ENCODE data around the gene DGKQ.

DGKQ gene, protein sequence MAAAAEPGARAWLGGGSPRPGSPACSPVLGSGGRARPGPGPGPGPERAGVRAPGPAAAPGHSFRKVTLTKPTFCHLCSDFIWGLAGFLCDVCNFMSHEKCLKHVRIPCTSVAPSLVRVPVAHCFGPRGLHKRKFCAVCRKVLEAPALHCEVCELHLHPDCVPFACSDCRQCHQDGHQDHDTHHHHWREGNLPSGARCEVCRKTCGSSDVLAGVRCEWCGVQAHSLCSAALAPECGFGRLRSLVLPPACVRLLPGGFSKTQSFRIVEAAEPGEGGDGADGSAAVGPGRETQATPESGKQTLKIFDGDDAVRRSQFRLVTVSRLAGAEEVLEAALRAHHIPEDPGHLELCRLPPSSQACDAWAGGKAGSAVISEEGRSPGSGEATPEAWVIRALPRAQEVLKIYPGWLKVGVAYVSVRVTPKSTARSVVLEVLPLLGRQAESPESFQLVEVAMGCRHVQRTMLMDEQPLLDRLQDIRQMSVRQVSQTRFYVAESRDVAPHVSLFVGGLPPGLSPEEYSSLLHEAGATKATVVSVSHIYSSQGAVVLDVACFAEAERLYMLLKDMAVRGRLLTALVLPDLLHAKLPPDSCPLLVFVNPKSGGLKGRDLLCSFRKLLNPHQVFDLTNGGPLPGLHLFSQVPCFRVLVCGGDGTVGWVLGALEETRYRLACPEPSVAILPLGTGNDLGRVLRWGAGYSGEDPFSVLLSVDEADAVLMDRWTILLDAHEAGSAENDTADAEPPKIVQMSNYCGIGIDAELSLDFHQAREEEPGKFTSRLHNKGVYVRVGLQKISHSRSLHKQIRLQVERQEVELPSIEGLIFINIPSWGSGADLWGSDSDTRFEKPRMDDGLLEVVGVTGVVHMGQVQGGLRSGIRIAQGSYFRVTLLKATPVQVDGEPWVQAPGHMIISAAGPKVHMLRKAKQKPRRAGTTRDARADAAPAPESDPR

DNA sequence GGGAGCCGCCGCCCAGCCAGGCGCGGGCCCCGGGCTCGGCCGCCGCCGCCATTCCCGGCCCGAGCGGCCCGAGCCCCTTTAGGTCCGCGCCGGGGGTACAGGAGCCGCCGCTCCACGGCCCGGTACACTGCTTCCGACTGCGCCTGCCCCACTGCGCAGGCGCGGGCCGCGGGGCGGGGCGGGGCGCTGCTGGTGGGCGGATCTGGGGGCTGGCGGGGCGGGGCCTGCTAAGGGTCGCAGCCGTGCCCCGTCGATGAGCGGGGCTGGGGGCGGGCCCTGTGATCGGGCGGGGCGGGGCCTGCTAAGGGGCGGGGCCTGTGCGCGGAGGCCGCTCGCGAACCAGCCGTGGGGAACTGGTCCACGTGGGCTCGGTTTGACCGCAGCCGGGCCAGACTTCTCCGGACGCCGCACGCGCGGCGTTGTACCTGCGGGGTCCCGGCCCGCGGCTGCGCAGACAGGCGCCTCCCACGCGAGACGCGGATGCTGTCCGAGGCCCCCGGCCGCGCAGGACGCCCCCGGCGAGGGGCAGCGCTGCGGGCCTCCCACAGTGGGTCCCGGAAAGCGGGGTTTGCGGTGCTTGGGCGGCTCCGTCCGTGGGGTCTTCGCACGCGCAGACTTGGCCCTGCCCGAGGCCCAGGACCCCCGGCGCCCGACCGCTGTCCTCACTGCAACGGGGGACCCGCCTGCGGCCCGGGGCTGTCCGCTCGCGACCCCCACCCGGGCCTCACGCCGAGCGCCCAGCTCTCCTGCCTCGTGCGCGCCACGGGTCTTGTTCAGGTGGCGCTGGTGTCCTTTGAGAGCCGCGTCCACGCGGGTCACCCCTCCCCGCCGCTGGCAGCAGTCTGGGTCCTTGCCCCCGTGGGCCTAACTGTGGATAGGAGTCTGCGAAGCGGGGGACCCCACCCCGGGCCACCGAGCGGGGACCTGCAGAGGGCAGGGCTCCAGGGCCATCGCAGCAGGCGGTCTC, at the start of gene DGKQ:
TSS of gene DGKQ (minus strand) at position 139 of the 967 bp plus-strand sequence. CDS start at position 52, 87 bp downstream.
- peak; percentile 19 for DNase-seq (ENCODE audit: low read depth)

DNA sequence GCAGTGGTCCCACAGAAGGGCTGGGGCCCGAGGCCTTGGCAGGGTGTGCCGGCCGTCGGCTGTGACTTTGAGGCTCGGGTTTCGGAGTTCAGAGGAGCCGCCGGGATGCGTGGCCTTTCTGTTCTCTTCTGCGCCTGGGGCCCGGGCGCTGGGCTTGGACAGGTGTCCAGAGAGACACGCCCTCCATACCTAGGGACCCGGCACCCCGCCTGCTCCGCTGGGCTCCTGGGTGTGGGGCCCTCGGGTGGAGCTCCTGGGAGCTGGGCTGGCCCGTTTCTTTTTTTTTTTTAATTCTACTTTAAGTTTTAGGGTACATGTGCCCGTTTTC, 49.3 kb upstream of the DGKQ start:
- no peak for DNase-seq (ENCODE audit: low read depth)

DNA sequence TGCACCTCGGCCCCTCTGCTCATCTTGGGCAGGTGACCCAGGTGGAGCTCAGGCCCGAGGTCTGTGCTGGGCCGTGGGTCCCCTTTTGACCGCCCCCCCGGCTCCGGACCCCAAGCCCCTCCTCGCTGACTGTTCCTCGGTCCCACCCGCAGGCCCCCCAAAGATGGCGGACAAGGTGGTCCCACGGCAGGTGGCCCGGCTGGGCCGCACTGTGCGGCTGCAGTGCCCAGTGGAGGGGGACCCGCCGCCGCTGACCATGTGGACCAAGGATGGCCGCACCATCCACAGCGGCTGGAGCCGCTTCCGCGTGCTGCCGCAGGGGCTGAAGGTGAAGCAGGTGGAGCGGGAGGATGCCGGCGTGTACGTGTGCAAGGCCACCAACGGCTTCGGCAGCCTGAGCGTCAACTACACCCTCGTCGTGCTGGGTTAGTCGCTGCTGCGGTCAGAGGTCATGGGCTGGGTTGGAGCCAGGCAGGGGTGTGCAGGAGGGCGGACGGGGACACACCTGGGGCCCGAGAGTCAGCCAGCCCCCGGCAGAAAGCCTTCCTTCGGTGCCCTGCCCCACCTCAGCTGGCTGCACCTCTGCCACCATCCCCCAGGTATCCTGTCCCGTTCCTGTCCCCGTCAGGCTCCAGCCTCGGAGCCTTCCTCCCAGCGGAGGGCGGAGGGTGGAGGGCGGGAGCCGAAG, 48.8 kb upstream of the DGKQ start:
- DNase-seq (ENCODE audit: low read depth): no peak

DNA sequence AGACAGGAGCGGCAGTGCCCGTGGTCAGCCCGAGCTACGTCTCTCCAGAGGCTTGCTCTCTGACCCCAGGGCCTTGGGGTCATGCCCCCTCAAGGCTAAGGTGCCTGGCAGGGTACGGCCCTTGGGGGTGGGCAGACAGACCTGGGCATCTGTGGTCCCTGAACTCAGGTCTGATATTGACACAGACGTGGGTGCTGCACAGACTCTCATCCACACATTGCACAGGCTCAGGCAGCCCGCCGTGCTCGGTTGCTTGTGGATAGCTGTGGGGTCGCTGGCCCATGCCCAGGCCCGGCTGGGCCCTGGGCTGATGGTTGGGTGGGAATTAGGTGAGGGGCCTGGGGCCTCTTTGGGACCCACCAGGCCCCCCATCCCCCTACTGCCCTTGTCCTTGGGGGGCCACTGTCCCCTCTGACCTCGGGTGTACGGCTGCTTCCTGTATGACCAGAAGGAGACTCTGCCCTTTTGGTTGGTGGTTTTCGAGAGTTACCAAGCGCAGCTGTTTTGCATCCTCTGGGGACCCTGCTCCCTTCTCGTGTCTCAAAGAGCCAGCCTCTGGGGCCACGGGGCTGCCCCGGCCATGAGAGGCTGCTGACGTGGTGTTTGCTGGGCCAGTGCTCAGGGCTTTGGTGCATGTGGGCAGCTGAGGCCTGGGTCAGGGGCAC, 48.1 kb upstream of the DGKQ start:
- no peak for DNase-seq (ENCODE audit: low read depth)

DNA sequence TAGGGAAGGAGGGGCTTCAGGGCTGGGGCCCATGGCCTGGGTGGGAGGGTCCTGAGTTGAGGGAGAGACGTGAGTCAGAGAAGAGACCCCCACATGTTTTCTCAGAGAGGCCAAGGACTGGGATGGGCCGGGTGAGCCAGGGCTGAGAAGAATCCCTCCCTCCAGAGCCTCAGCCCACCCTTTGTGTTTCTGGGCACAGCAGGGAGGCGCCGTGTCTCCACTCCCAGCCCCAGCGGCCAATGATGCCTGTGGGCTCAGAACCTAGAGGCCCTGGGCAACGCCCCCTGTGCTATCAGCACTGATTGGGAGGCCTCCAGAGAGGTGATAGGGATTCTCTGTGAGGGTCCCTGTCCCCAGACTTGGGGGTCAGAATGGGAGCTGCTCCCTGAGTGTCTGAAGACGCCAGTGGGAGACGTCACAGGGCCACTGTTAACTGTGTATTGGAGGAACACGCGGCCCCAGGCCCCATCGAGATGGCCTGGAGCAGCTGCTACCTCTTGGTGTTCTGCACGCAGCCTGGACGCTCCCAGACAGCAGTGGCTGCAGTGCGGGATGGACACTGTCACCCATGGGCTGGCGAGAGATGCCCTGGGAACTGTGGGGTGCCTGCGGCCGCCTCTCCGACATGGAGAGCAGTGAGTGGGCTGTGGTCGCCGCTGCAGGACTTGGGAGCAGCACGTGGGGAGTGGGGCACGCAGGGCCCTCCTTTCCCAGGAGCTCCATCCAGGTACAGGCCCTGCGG, 46.5 kb upstream of the DGKQ start:
- no peak for DNase-seq (ENCODE audit: low read depth)

DNA sequence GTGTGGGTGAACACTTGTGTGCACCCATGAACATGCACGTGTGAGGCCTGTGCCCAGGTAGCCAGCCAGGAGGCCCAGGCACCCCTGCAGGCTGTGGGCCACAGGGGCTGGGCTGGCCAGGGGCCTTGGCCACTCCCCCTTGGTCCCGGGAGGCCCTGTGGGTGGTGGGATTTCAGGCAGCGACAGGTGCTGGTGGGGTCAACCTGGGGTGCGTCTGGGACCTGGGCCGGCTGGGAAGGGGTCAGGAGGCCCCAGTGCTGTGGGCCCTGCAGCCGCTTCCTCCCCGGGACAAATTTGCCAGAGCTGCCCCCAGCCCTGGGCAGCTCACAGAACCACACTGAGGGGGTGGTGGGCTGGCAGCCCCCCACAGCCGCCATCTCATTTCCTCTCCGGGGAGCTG, 46.0 kb upstream of the DGKQ start:
- no peak for DNase-seq (ENCODE audit: low read depth)

DNA sequence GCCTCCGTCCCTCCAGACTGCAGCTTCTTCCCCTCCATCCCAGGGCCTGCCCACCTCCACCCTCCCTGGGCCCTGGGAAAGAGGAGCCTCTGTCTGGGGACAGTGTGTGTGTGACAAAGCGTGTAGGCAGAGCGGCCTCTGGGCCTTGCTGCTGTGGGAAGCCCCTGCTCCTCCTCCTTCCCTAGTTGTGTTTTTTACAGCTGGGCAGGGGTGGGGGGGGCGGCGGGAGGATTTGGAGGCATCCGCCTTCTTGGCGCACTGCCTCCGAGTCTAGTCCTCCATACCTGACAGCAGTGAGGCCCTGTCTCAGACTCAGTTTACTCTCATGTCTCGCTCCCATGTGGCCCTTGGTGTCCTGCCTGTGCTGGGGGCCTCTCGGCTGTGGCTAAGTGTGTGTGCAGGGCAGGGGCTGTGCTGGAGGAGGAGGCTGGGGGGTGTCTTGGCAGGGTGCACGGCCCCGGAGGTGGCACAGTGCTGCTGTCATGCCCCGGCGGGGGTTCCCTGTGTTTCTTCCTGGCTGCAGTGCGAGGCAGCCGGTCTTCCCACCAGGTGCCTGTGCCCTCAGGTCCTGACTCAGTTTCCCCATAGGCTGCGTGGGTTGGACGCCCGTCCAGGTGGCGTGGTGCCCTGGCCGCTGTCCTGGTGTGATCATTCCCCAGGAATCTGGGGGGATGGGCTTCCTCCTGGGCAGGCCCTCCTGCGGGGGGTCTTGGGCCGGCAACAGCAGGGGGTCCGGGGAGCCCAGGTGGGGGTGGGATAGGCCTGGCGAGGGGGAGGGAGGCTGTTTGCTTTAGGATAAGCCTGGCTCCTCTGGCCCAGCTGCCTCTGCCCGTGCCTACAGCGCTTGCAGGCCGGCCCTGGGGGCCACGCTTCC, 45.0 kb upstream of the DGKQ start:
- no peak for DNase-seq (ENCODE audit: low read depth)

DNA sequence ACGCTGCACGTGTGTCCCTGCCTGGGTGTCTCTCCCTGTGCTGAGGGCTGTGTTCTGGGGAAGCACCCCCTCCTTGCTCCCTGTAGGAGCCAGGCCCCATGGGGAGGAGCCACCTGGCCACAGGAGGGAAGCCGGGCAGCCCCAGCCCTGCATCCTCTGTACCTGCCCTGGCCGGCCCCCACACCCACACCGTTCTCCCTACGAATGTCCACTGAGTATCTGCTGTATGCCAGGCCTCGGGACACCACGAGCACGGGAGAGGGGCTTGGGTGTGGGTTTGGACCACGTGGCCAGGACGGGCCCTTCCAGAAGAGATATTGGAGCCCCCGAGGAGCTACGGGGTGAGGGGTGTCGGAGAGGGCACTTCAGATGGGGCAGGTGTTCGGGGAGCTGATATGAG, 44.3 kb upstream of the DGKQ start:
- DNase-seq (ENCODE audit: low read depth): no peak

DNA sequence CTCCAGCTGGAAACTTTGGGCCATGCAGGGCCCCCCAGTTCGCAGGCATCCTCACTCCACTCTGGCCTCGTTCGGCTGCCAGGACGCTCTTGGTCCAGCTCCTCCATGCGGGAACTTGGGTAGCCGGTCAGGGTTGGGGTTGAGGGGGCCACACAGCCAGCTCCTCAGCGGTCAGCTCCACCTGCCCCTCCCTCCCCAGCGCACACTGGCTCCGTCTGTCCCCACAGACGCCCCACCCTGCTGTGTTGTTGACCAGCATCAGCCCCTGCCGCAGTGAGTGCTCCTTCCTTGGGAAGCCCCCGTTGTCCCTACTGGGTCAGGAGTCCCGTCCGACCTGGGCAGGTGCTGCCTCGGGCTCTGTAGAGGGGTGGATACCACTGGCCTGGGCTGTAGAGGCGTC, 43.8 kb upstream of the DGKQ start:
- DNase-seq (ENCODE audit: low read depth): no peak

DNA sequence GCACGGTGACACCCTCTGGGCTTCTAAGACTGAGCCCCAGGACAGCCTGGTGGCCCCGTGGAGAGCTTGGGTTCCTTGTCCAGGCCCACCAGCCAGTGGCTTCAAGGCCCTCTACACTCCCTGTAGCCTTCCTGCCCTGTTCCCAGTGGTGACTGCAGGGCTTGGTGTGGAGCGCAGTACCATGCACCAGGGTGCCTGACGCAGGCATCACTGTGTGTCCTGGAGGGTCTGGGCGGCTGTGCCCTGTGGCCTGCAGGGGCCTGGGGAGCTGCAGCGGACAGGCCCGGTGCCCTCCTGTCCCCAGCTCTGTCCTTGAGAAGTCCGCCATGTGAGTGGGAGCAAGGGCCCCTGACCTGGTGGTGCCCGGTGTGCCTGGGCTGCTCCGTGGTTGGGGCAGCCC, 42.4 kb upstream of the DGKQ start:
- DNase-seq (ENCODE audit: low read depth): no peak

DNA sequence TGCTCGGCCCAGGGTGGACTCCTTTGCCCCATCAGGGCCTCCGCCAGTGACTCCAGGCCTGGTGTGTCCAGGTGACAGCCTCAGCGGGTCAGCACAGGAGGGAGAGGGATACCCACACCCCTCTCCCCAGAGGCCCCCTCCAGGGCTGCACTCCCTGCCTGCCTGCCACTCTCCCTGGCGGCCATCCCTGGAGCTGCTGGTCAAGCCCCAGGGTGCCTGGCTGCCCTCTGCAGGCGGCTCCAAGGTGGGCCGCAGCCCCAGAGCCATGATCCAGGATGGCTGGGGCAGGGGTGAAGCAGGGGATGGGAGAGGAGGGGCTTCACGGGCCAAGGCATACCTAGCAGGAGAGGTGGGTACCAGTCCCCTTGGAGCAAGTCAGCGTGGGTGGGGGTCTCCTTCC, 41.8 kb upstream of the DGKQ start:
- DNase-seq (ENCODE audit: low read depth): no peak

DNA sequence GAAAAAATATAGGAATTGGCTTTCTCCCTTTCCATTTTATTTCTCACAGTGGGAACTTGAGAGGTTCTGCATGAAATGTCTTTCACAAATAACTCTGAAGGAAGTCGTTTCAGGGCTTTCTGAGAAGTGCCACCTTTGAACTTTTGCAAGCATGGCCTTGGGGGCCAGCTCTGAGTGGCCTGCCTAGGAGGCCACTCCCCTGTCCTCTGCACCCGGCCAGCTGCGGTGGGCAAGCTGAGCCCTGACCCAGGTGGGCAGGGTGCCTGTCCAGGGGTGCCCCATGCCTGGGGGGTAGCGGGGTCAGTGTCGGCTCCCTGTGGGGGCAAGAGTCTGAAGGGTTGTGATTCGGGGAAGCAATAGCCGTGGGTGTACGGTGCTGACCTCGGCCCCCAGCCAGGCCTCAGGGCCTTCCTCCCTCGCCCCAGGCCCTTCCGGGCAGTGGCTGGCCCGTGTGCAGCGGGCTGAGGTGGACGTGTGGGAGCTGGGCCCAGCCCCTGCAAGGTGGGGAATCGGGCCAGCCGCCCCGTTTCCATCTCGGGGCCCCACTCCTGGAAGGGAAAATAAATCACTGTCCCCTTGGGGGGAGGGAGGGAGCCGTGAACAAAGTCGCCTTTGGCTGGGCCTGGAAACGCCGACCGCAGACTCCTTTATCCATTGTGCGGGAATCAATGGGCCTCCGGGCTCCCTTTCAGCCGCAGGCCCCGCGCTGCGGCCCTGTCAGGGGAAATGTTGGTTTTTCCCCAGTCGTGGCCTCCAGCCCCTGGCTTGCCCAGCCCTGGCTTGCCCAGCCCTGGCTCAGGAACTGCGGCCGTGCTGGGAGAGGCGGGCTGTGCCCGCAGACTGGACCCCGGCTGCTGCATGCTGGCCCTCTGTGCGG, 41.2 kb upstream of the DGKQ start:
- no peak for DNase-seq (ENCODE audit: low read depth)

DNA sequence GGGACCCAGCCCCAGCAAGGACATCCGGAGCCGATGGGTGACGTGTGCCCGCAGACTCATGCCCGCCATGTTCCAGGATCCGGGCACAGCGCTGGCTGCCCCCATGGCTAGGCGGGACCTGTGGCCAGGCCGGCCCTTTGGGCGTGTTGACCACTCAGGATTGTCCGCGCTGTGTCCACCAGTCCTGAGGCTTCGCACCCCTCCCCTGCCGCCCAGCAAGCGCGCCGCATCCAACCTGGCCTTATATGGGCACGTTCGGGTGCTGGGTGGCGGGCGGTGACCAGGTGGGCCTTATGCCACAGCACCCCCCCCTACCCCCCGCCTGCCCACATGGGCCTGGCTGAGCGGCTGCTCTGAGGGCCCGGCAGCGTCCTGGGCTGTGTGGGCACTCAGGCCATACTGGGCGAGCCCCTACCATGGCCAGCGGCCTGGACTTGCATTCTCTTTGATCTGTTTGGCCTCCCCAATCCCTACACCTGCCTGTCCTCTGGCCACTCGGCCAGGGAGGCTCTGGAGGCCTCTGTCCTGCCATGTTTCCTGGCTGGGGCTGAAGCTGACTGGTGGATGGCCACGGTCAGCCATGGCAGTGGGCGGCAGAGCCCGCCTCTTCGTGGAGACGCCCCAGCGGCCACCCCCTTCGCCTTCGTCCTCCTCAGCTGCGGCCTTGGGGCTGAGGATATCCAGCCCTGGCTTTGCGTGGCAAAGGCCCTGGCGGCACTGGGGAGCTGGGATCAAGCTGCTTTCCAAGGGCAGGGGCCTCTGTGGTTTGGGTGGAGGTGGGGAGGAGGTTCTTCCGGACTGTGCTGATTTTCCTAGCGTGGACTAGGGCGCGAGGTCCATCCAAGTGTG, 40.1 kb upstream of the DGKQ start:
- no peak for DNase-seq (ENCODE audit: low read depth)

DNA sequence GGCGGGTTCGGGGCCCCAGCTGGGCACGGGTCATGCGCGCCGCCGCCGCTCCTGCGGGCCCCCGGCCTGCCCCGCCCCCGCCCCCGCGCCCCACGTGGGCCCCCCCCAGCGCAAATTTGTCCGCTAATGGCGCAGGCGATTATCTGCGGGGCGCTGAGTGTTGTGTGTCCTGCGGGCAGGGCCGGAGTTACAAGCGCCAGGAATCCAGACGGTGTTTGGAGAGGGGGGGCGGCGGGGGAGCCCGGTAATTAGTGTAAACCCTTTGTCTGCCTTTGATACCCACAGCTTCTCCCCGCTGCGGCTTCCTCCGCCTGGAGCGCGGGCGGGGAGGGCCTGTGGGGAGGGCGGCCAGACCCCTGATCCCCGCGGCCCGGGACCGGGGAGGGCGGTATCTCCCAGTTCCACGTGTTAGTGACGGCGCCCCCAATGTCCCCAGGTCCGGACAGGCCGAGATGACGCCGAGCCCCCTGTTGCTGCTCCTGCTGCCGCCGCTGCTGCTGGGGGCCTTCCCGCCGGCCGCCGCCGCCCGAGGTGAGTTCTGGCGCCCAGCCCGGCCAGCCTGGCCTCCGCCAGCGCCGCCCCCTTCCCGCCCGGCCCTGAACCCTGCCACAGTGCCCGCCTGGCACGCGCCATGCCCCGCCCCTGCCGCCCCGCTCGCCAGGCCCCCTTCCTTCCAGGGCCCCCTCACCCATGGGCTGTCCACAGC, 38.8 kb upstream of the DGKQ start:
- DNase-seq (ENCODE audit: low read depth): no peak

DNA sequence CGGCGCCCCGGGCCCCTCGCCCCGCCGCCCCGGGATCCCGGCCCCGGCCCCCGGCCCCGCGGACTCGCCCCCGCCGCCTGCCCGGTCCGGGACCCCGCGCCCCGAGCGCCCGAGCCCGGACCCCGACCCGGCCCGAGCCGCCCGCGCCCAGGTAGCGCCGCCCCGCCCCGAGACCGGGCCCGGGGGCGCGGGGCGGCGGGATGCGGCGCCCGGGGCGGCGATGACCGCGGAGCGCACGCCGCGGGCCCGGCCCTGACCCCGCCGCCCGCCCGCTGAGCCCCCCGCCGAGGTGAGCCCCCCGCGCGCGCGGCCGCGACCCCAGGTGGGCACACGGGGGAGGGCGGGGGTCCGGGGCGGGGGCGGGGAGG, 38.3 kb upstream of the DGKQ start:
- DNase-seq (ENCODE audit: low read depth): no peak

DNA sequence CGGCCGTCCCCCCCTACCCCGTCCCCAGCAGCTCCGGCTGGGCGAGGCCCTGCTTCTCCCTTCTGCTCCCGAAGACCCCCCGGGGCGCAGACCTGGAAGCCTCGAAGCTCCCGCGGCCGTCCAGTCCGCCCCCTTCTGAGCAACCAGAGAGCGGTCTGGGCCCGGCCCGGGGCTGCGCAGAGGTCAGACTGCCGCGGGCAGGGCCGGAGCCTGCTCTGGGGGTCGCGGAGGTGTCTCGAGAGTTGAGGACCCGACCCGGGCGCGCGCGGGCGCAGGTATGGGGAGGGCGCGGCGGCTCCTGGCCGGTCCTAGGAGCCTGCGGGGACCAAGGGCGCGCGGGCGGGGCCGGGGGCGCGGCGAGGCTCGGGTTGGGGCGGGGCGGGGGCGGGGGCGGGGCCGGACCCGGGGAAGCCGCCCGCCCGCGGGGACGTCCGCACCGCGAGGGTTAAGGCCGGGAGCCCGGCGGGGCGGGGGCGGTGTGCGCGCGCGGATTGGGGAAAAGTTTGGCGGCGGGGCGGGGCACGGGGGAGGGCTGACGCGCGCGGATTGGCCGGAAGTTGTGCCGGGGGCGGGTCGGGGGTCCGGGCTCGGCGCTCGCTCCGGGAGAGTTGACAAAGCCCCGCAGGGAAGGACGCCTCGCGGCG, 37.8 kb upstream of the DGKQ start, which contains the start of gene FGFRL1:
TSS of gene FGFRL1 (plus strand) at position 605 of the 644 bp plus-strand sequence. CDS start 860 bp downstream, outside the sequence.
- no peak for DNase-seq (ENCODE audit: low read depth)
